Mesenchymal stem cell (in vitro differentiated cells and primary cell): ENCODE results near the gene PDZRN4.

Experiments used
- DNase-seq: peaks from one replicate; pipeline ENCODE4 v3.0.0-alpha.2; 2013
- H2AFZ ChIP-seq: one replicate; pipeline ENCODE4 v1.6.1; 2013; ENCODE audit warnings: low read depth, mild to moderate bottlenecking, control low read depth, inconsistent platforms, low read length, moderate library complexity
- H2AK5ac ChIP-seq: 2 replicates; pipeline ENCODE4 v1.6.1; 2013; ENCODE audit warnings: low read length, moderate library complexity, mild to moderate bottlenecking, inconsistent platforms; ENCODE audit not compliant: severe bottlenecking
- H2BK120ac ChIP-seq: one replicate; pipeline ENCODE4 v1.6.1; 2013; ENCODE audit warnings: low read depth, mild to moderate bottlenecking, inconsistent platforms, low read length, moderate library complexity
- H2BK12ac ChIP-seq, 2 experiments: one replicate each; pipeline ENCODE4 v1.6.1; 2013; ENCODE audit warnings: inconsistent platforms in 2 of 2, low read length in 2 of 2, mild to moderate bottlenecking in 2 of 2, moderate library complexity in 2 of 2, control low read depth in 1 of 2
- H2BK15ac ChIP-seq: one replicate; pipeline ENCODE4 v1.6.1; 2013; ENCODE audit warnings: mild to moderate bottlenecking, low read depth, inconsistent platforms; ENCODE audit not compliant: poor library complexity, severe bottlenecking
- H2BK5ac ChIP-seq: 2 replicates; pipeline ENCODE4 v1.6.1; 2013; ENCODE audit warnings: low read depth, mild to moderate bottlenecking, low read length, control low read depth, inconsistent platforms; ENCODE audit not compliant: poor library complexity, severe bottlenecking
- H3K14ac ChIP-seq, 2 experiments: one replicate each; pipeline ENCODE4 v1.6.1; 2013; ENCODE audit warnings: inconsistent platforms in 2 of 2, low read length in 2 of 2, control low read depth in 1 of 2, mild to moderate bottlenecking in 1 of 2, moderate library complexity in 1 of 2
- H3K18ac ChIP-seq, 2 experiments: one replicate each; pipeline ENCODE4 v1.6.1; 2013; ENCODE audit warnings: inconsistent platforms in 2 of 2, low read length in 2 of 2, control low read depth in 1 of 2, low read depth in 1 of 2, mild to moderate bottlenecking in 1 of 2
- H3K23ac ChIP-seq, 2 experiments: one replicate each; pipeline ENCODE4 v1.6.1; 2013; ENCODE audit warnings: inconsistent platforms in 2 of 2, low read length in 2 of 2, mild to moderate bottlenecking in 2 of 2, moderate library complexity in 2 of 2, control low read depth in 1 of 2
- H3K27ac ChIP-seq: 2 replicates; pipeline ENCODE4 v1.5.1; 2013; ENCODE audit warnings: mild to moderate bottlenecking, moderate library complexity, low read length, control low read depth, inconsistent platforms; ENCODE audit not compliant: poor library complexity, severe bottlenecking
- H3K27me3 ChIP-seq, 2 experiments: 2 replicates each; pipeline versions ENCODE4 v1.6.1 to v1.7.0; 2013; ENCODE audit warnings: low read length in 2 of 2, mild to moderate bottlenecking in 2 of 2, moderate library complexity in 2 of 2, control low read depth in 1 of 2, inconsistent platforms in 1 of 2; ENCODE audit not compliant: control insufficient read depth in 1 of 2, insufficient read depth in 1 of 2
- H3K36me3 ChIP-seq, 2 experiments: 2 replicates each; pipeline versions ENCODE4 v1.6.1 to v1.7.0; 2013; ENCODE audit warnings: low read length in 2 of 2, control low read depth in 1 of 2, inconsistent platforms in 1 of 2, low read depth in 1 of 2, mild to moderate bottlenecking in 1 of 2; ENCODE audit not compliant: insufficient read depth in 2 of 2, control insufficient read depth in 1 of 2
- H3K4ac ChIP-seq, 2 experiments: one replicate each; pipeline ENCODE4 v1.6.1; 2013; ENCODE audit warnings: inconsistent platforms in 2 of 2, low read length in 2 of 2, mild to moderate bottlenecking in 2 of 2, moderate library complexity in 2 of 2, control low read depth in 1 of 2, low read depth in 1 of 2
- H3K4me1 ChIP-seq: 2 replicates; pipeline ENCODE4 v1.6.1; 2013; ENCODE audit warnings: low read depth, low read length, control low read depth; ENCODE audit not compliant: control insufficient read depth, insufficient read depth
- H3K4me2 ChIP-seq: 2 replicates; pipeline ENCODE4 v1.6.1; 2013; ENCODE audit warnings: low read length, mild to moderate bottlenecking, inconsistent platforms; ENCODE audit not compliant: poor library complexity, severe bottlenecking
- H3K4me3 ChIP-seq, 2 experiments: 2 replicates each; pipeline versions ENCODE4 v1.5.1 to v1.7.0; 2013; ENCODE audit warnings: low read length in 2 of 2, mild to moderate bottlenecking in 2 of 2, control low read depth in 1 of 2, low read depth in 1 of 2; ENCODE audit not compliant: insufficient read depth in 1 of 2
- H3K79me1 ChIP-seq: replicated peaks from 2 replicates; pipeline ENCODE4 v1.6.1; 2013; ENCODE audit warnings: mild to moderate bottlenecking, control low read depth, low read length, inconsistent platforms; ENCODE audit not compliant: poor library complexity, severe bottlenecking
- H3K9ac ChIP-seq: 2 replicates; pipeline ENCODE4 v1.7.0; 2013; ENCODE audit warnings: mild to moderate bottlenecking, low read length, moderate library complexity
- H3K9me3 ChIP-seq: 2 replicates; pipeline ENCODE4 v1.7.0; 2013; ENCODE audit warnings: mild to moderate bottlenecking, low read length; ENCODE audit not compliant: control insufficient read depth
- H4K8ac ChIP-seq: one replicate; pipeline ENCODE4 v1.6.1; 2013; ENCODE audit warnings: inconsistent platforms, mild to moderate bottlenecking, low read length, moderate library complexity
- H4K91ac ChIP-seq: one replicate; pipeline ENCODE4 v1.6.1; 2013; ENCODE audit warnings: mild to moderate bottlenecking, low read length, inconsistent platforms
- WGBS: methylation state at CpG from one replicate; pipeline ENCODE4 v1.1.7; 2013; ENCODE audit warnings: mixed read lengths; 5-methylcytosine and 5-hydroxymethylcytosine counted together

PDZRN4 gene

GRCh38 chr12:41509271-41510055 is 321.3 kb downstream of the PDZRN4 start:
- H2BK5ac ChIP-seq = no peak overlapping the region
- H3K79me1 ChIP-seq = no peaks in the 10 kb centered on the region
- H2BK120ac ChIP-seq = no peak overlapping the region
- H2AK5ac ChIP-seq = peak overlapping the region; percentile 72
- H3K9ac ChIP-seq = no peak overlapping the region
- no peak overlapping the region for H3K14ac ChIP-seq
- no peaks in the 10 kb centered on the region for H3K36me3 ChIP-seq
- H3K4me2 ChIP-seq = no peak overlapping the region
- no peak overlapping the region for H4K91ac ChIP-seq
- H2BK12ac ChIP-seq = no peak overlapping the region
- no peak overlapping the region for H3K4me3 ChIP-seq
- no peak overlapping the region for H4K8ac ChIP-seq
- WGBS = 77% methylated on average over 2 of the region's 4 CpGs
- H3K18ac ChIP-seq = no peak overlapping the region
- no peaks in the 10 kb centered on the region for H3K4me1 ChIP-seq
- no peak overlapping the region for H2BK15ac ChIP-seq
- no peak overlapping the region for H3K23ac ChIP-seq
- H3K4ac ChIP-seq = no peak overlapping the region
- no peaks in the 10 kb centered on the region for H3K27me3 ChIP-seq
- no peak for DNase-seq
- H3K9me3 ChIP-seq = no peaks in the 10 kb centered on the region
- H3K27ac ChIP-seq = peak overlapping the region; percentile 90
- H2AFZ ChIP-seq = no peak overlapping the region

- no peak overlapping the region for H2BK120ac ChIP-seq
- H3K27ac ChIP-seq = peak overlapping the region; percentile 8
- no peak overlapping the region for H3K4ac ChIP-seq
- no peak overlapping the region for H3K4me2 ChIP-seq
- no peak overlapping the region for H4K8ac ChIP-seq
- no peak overlapping the region for H2AK5ac ChIP-seq
- H3K9me3 ChIP-seq = no peaks in the 10 kb centered on the region
- no CpG with 5 or more reads among the region's 2 CpGs for WGBS
- no peak overlapping the region for H3K18ac ChIP-seq
- H2BK5ac ChIP-seq = no peak overlapping the region
- H2AFZ ChIP-seq = no peak overlapping the region
- H2BK12ac ChIP-seq = no peak overlapping the region
- H4K91ac ChIP-seq = no peak overlapping the region
- no peak overlapping the region for H3K14ac ChIP-seq
- no peaks in the 10 kb centered on the region for H3K79me1 ChIP-seq
- DNase-seq = no peak
- H3K27me3 ChIP-seq = no peaks in the 10 kb centered on the region
- H3K9ac ChIP-seq = no peak overlapping the region
- H3K23ac ChIP-seq = no peak overlapping the region
- no peak overlapping the region for H3K4me3 ChIP-seq
- H2BK15ac ChIP-seq = no peak overlapping the region
- H3K4me1 ChIP-seq = no peaks in the 10 kb centered on the region
- H3K36me3 ChIP-seq = no peaks in the 10 kb centered on the region
Measured at GRCh38 chr12:41510470-41510869, 322.4 kb downstream of the PDZRN4 start.

- H3K9me3 ChIP-seq = no peaks in the 10 kb centered on the region
- H2BK5ac ChIP-seq = no peak overlapping the region
- no peak overlapping the region for H2BK12ac ChIP-seq
- 75% methylated on average over 1 of the region's 1 CpG for WGBS
- H3K79me1 ChIP-seq = no peaks in the 10 kb centered on the region
- H2AK5ac ChIP-seq = no peak overlapping the region
- H3K4me3 ChIP-seq = no peak overlapping the region
- no peaks in the 10 kb centered on the region for H3K27me3 ChIP-seq
- no peak overlapping the region for H3K14ac ChIP-seq
- H4K91ac ChIP-seq = no peak overlapping the region
- H3K27ac ChIP-seq = no peak overlapping the region
- no peak overlapping the region for H4K8ac ChIP-seq
- no peak overlapping the region for H3K9ac ChIP-seq
- no peak overlapping the region for H3K18ac ChIP-seq
- no peaks in the 10 kb centered on the region for H3K4me1 ChIP-seq
- H3K36me3 ChIP-seq = no peaks in the 10 kb centered on the region
- no peak overlapping the region for H3K4ac ChIP-seq
- no peak overlapping the region for H2BK15ac ChIP-seq
- H2BK120ac ChIP-seq = no peak overlapping the region
- DNase-seq = no peak
- H3K23ac ChIP-seq = no peak overlapping the region
- H3K4me2 ChIP-seq = no peak overlapping the region
- no peak overlapping the region for H2AFZ ChIP-seq
Measured at GRCh38 chr12:41511247-41511646, 323.1 kb downstream of the PDZRN4 start.

GRCh38 chr12:41512497-41512896 is 324.4 kb downstream of the PDZRN4 start:
- Histone ChIP-seq H3K18ac (no peak overlapping the region), H3K4ac (no peak overlapping the region), H4K8ac (no peak overlapping the region), H3K79me1 (no peaks in the 10 kb centered on the region), H2BK5ac (no peak overlapping the region), H2BK12ac (no peak overlapping the region), H3K14ac (no peak overlapping the region), H3K36me3 (no peaks in the 10 kb centered on the region), H2AFZ (no peak overlapping the region), H3K23ac (no peak overlapping the region), H2BK120ac (no peak overlapping the region), H3K4me3 (no peak overlapping the region), H2BK15ac (no peak overlapping the region), H3K9ac (no peak overlapping the region), H3K4me1 (no peaks in the 10 kb centered on the region), H3K27ac (no peak overlapping the region), H3K27me3 (no peaks in the 10 kb centered on the region), H3K9me3 (no peaks in the 10 kb centered on the region), H2AK5ac (peak overlapping the region; percentile 62), H4K91ac (no peak overlapping the region), H3K4me2 (no peak overlapping the region)
- no peak for DNase-seq
- 96% methylated on average over 2 of the region's 2 CpGs for WGBS
